ENCODE results near the gene FAM168A. TPM values are rescaled to one million over a fixed set of nuclear protein-coding genes. Genes with fewer than 3 reads are reported as not detected.
"Not testable (repeated sequence)": the region's sequence is repeated elsewhere in the genome, so short reads cannot be mapped to it uniquely, and the experiment has no call there.

Gene FAM168A
- total RNA-seq, 1 donor: 28.2 TPM

GRCh38 chr11:73451896-73452295, 146.0 kb downstream of the FAM168A start:
- Histone ChIP-seq H3K27ac (ENCODE audit: low read depth, low read length) (no peak overlapping the region), H3K36me3 (ENCODE audit: insufficient read depth, low read length) (no peaks in the 10 kb centered on the region), H3K79me2 (ENCODE audit: insufficient read depth, low read length) (no peaks in the 10 kb centered on the region), H2AFZ (ENCODE audit: low read length) (no peak overlapping the region), H3K9me3 (ENCODE audit: low read depth, low read length) (no peaks in the 10 kb centered on the region), H3K4me3 (ENCODE audit: insufficient read depth, low read length) (no peak overlapping the region), H3K4me2 (ENCODE audit: insufficient read depth, low read length) (no peak overlapping the region), H3K4me1 (ENCODE audit: insufficient read depth, low read length) (no peaks in the 10 kb centered on the region), H4K20me1 (ENCODE audit: insufficient read depth, low read length) (peaks cover 10% of the 10 kb centered on the region), H3K27me3 (ENCODE audit: insufficient read depth, low read length) (no peaks in the 10 kb centered on the region)
- TF ChIP-seq CTCF (IDR thresholded peaks at IDR 0.05; ENCODE audit: extremely low read depth, low read depth, low read length): no peak
- no peak for DNase-seq (ENCODE audit: insufficient read length, low spot score, missing footprints)

- TF ChIP-seq CTCF (IDR thresholded peaks at IDR 0.05; ENCODE audit: extremely low read depth, low read depth, low read length): no peak
- no peaks in the 10 kb centered on the region for H3K27me3 ChIP-seq (ENCODE audit: insufficient read depth, low read length)
- H3K36me3 ChIP-seq (ENCODE audit: insufficient read depth, low read length): no peaks in the 10 kb centered on the region
- H3K4me2 ChIP-seq (ENCODE audit: insufficient read depth, low read length): no peak overlapping the region
- DNase-seq (ENCODE audit: insufficient read length, low spot score, missing footprints): no peak
- H3K79me2 ChIP-seq (ENCODE audit: insufficient read depth, low read length): no peaks in the 10 kb centered on the region
- H3K4me1 ChIP-seq (ENCODE audit: insufficient read depth, low read length): no peaks in the 10 kb centered on the region
- H3K9me3 ChIP-seq (ENCODE audit: low read depth, low read length): no peaks in the 10 kb centered on the region
- no peak overlapping the region for H3K4me3 ChIP-seq (ENCODE audit: insufficient read depth, low read length)
- H3K27ac ChIP-seq (ENCODE audit: low read depth, low read length): no peak overlapping the region
- H4K20me1 ChIP-seq (ENCODE audit: insufficient read depth, low read length): no peaks in the 10 kb centered on the region
- H2AFZ ChIP-seq (ENCODE audit: low read length): no peak overlapping the region
Measured at GRCh38 chr11:73446766-73447165, 151.1 kb downstream of the FAM168A start.

- no peak for TF ChIP-seq CTCF (IDR thresholded peaks at IDR 0.05; ENCODE audit: extremely low read depth, low read depth, low read length)
Measured at GRCh38 chr11:73445980-73446379, 151.9 kb downstream of the FAM168A start.

GRCh38 chr11:73439002-73439843, 158.7 kb downstream of the FAM168A start:
- Histone ChIP-seq H3K27me3 (ENCODE audit: insufficient read depth, low read length) (no peaks in the 10 kb centered on the region), H3K4me2 (ENCODE audit: insufficient read depth, low read length) (no peak overlapping the region), H4K20me1 (ENCODE audit: insufficient read depth, low read length) (no peaks in the 10 kb centered on the region), H3K9me3 (ENCODE audit: low read depth, low read length) (no peaks in the 10 kb centered on the region), H3K79me2 (ENCODE audit: insufficient read depth, low read length) (no peaks in the 10 kb centered on the region), H3K4me3 (ENCODE audit: insufficient read depth, low read length) (no peak overlapping the region), H2AFZ (ENCODE audit: low read length) (no peak overlapping the region), H3K36me3 (ENCODE audit: insufficient read depth, low read length) (no peaks in the 10 kb centered on the region), H3K27ac (ENCODE audit: low read depth, low read length) (no peak overlapping the region), H3K4me1 (ENCODE audit: insufficient read depth, low read length) (no peaks in the 10 kb centered on the region)
- no peak for DNase-seq (ENCODE audit: insufficient read length, low spot score, missing footprints)
- no peak for TF ChIP-seq CTCF (IDR thresholded peaks at IDR 0.05; ENCODE audit: extremely low read depth, low read depth, low read length)

More at GRCh38 chr11:73445980-73446379, 151.9 kb downstream of the FAM168A start:
- no peaks in the 10 kb centered on the region for H4K20me1 ChIP-seq (ENCODE audit: insufficient read depth, low read length)
- H2AFZ ChIP-seq (ENCODE audit: low read length): no peak overlapping the region
- H3K27ac ChIP-seq (ENCODE audit: low read depth, low read length): no peak overlapping the region
- no peak for DNase-seq (ENCODE audit: insufficient read length, low spot score, missing footprints)
- H3K79me2 ChIP-seq (ENCODE audit: insufficient read depth, low read length): no peaks in the 10 kb centered on the region
- no peaks in the 10 kb centered on the region for H3K4me1 ChIP-seq (ENCODE audit: insufficient read depth, low read length)
- H3K9me3 ChIP-seq (ENCODE audit: low read depth, low read length): no peaks in the 10 kb centered on the region
- no peaks in the 10 kb centered on the region for H3K27me3 ChIP-seq (ENCODE audit: insufficient read depth, low read length)
- H3K36me3 ChIP-seq (ENCODE audit: insufficient read depth, low read length): no peaks in the 10 kb centered on the region
- no peak overlapping the region for H3K4me3 ChIP-seq (ENCODE audit: insufficient read depth, low read length)
- H3K4me2 ChIP-seq (ENCODE audit: insufficient read depth, low read length): no peak overlapping the region

GRCh38 chr11:73436859-73437258, 161.1 kb downstream of the FAM168A start:
- not testable (repeated sequence) for H3K9me3 ChIP-seq (ENCODE audit: low read depth, low read length); H3K36me3 ChIP-seq (ENCODE audit: insufficient read depth, low read length); H3K4me1 ChIP-seq (ENCODE audit: insufficient read depth, low read length); H3K4me3 ChIP-seq (ENCODE audit: insufficient read depth, low read length); H3K4me2 ChIP-seq (ENCODE audit: insufficient read depth, low read length); DNase-seq (ENCODE audit: insufficient read length, low spot score, missing footprints); H3K27me3 ChIP-seq (ENCODE audit: insufficient read depth, low read length); H2AFZ ChIP-seq (ENCODE audit: low read length); H3K27ac ChIP-seq (ENCODE audit: low read depth, low read length); H4K20me1 ChIP-seq (ENCODE audit: insufficient read depth, low read length); H3K79me2 ChIP-seq (ENCODE audit: insufficient read depth, low read length)

Measured in osteoblast (primary cell).